Measurements from ENCODE around the gene GRIN3B.
A peak's percentile ranks its signal among the peaks of the same experiment; 100 is the strongest.

Gene GRIN3B

GRCh38 chr19:964761-965694 lies 35.2 kb upstream of the GRIN3B start:
- no peak for DNase-seq (ENCODE audit: low spot score)

GRCh38 chr19:966485-967088 lies 33.6 kb upstream of the GRIN3B start:
- DNase-seq (ENCODE audit: low spot score), result no peak

GRCh38 chr19:970695-971094 lies 29.5 kb upstream of the GRIN3B start:
- no peak for DNase-seq (ENCODE audit: low spot score)

- no peak for DNase-seq (ENCODE audit: low spot score)
These were observed 28.4 kb upstream of the GRIN3B start for GRCh38 chr19:971795-972194.

- DNase-seq (ENCODE audit: low spot score), result no peak
These were observed 27.9 kb upstream of the GRIN3B start for GRCh38 chr19:972281-972680.

GRCh38 chr19:973726-974563 lies 26.3 kb upstream of the GRIN3B start:
- no peak for DNase-seq (ENCODE audit: low spot score)

- DNase-seq (ENCODE audit: low spot score), result no peak
These were observed 25.5 kb upstream of the GRIN3B start for GRCh38 chr19:974564-975257.

- no peak for DNase-seq (ENCODE audit: low spot score)
These were observed 23.7 kb upstream of the GRIN3B start for GRCh38 chr19:976476-976875.

GRCh38 chr19:977058-977464 lies 23.2 kb upstream of the GRIN3B start:
- DNase-seq (ENCODE audit: low spot score), result no peak

- DNase-seq (ENCODE audit: low spot score), result no peak
These were observed 20.9 kb upstream of the GRIN3B start for GRCh38 chr19:979318-979741.

- DNase-seq (ENCODE audit: low spot score), result no peak
These were observed 19.9 kb upstream of the GRIN3B start for GRCh38 chr19:980133-980998.

GRCh38 chr19:982567-983170 lies 17.6 kb upstream of the GRIN3B start:
- DNase-seq (ENCODE audit: low spot score), result peak; percentile 88

- DNase-seq (ENCODE audit: low spot score), result peak; percentile 97
These were observed 15.9 kb upstream of the GRIN3B start, which contains the start of gene WDR18 for GRCh38 chr19:984165-984967. Gene WDR18, plus strand, starts transcription at chr19:984345. Its CDS starts 9 bp downstream, at chr19:984354.

- no peak for DNase-seq (ENCODE audit: low spot score)
These were observed 14.1 kb upstream of the GRIN3B start for GRCh38 chr19:986083-986482.

- no peak for DNase-seq (ENCODE audit: low spot score)
These were observed 12.1 kb upstream of the GRIN3B start for GRCh38 chr19:988081-988480.

- DNase-seq (ENCODE audit: low spot score), result no peak
These were observed 11.7 kb upstream of the GRIN3B start for GRCh38 chr19:988510-988909.

- DNase-seq (ENCODE audit: low spot score), result no peak
These were observed 10.7 kb upstream of the GRIN3B start for GRCh38 chr19:989381-990081.

- DNase-seq (ENCODE audit: low spot score), result no peak
These were observed 10.1 kb upstream of the GRIN3B start for GRCh38 chr19:990119-990571.

GRCh38 chr19:990746-991145 lies 9.5 kb upstream of the GRIN3B start:
- DNase-seq (ENCODE audit: low spot score), result no peak

Measured in left forelimb (tissue), 1 donor.